HG03139 (cell line): Measurements from ENCODE around the gene EMID1.

Experiments used
- ATAC-seq: cut with Tn5 transposase; IDR thresholded peaks from one replicate; pipeline ENCODE4 v1.9.1; 2021; ENCODE audit not compliant: unreplicated experiment

Gene EMID1

DNA sequence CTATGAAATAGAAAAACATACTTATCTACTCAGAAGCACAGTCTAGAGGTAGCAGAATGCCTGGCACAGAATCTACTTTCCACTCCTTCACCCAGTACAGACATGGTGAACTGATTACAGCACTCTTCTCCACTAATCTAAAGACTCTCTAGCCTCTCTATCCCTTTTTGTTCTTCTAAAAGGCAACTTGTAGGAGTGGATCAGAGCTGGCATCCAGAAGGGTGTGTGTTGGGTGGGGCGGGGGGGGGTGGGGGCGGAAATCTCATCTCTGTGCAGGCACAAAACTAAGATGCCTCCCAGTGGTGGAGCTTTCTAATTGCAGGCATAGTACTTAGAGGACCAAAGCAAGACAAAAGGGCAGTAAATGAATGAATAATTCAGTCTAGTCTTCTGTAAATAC, 11.5 kb upstream of the EMID1 start:
- no peak for ATAC-seq

DNA sequence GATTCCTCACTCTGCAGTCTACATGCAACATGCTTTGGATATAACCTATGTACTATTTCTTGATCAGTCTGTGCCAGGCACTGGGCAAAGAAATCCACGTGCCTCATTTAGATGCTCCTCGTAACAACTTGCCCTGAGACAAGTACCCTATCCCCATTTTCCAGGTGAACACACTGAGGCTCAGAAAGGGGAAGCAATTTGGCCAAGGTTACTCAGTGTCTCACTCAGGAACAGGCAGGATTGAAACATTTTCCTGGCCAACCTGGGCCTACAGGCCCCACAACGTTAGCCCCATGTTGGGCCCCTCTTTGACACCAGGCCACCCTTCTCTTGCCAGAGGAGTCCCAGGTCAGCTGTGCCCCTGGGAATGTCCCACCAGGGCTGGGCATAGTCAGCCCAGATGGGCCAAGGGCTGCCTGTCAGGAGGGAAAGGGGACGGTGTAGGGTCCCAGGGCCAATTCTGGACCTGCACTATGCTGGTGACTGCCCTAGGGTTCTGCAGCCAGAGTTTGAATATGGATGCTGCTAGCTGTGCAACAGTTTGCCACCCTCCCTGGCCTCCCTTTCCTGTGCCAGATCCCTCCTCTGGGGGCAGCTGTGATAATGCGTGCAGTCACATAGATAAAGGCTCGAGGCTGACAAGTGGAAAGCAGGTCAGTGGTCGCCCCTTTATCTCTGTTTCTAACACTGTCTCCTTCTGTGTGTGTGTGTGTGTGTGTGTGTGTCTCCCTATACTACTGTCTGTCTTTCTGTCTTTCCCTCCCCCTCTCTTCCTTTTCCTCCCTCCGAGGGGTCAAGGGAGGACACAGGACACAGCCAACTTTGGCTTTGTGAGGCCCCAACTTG, 10.4 kb upstream of the EMID1 start:
- ATAC-seq, result no peak

DNA sequence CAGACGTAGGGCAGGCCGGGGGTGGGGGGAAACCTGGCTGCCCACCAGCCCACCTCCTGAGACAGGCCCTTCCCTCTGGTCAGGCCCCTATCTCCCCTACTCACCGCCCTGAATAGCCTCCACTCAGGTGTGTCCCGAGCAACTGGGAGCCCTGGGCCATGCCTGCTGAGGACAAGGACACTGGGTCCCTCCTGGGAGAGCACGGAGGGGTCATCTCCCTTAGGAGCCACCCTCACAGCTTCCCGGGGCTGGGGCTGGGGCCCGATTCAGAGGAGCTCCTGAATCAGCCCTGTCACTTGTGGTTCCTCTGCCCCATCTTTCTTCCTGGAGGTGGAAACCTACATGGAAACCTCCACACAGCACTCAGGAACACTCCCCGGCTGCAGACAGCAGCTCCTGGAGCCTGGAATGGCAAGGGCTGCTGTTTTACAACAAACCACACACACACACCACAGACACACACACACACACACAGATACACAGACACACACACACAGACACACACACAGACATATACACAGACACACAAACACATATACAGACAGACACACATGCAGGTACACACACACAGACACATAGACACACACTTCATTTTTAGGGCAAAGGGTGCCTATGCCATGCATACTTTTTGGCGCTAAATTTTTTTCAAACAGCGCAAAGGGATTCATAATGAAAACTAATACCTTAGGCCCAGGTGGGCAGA, 9.6 kb upstream of the EMID1 start:
- no peak for ATAC-seq

DNA sequence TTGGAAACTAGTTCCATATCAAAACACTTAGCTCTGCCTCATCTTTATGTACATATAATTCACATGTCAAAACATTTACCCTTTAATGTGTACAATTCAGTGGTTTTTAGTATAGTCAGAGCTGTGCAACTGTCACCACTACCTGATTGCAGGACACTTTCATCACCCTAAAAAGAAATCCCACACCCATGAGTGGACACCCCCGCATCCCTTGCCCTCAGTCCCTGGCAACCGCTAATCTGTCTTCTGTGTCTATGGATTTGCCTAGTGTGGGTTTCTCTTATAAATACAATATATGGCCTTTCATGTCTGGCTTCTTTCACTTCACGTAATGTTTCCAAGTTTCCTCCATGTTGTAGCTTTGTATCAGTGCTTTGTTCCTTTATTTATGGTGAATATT, 8.6 kb upstream of the EMID1 start:
- ATAC-seq, result no peak

DNA sequence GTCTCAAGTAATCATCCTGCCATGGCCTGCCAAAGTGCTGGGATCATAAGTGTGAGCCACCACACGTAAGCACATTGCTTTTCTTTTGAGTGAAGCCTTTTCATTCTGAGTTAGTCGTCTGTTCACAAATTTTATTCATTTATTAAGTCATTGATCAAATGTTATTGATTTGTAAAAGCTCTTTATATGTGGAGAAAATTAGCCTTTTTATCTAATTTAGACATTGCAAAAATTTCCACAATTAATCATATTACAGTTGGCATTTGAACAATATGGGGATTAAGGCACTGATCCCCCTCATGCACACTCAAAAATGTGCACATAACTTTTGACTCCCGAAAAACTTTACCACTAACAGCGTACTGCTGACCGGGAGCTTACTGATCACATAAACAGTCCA, 7.5 kb upstream of the EMID1 start:
- ATAC-seq, result no peak

DNA sequence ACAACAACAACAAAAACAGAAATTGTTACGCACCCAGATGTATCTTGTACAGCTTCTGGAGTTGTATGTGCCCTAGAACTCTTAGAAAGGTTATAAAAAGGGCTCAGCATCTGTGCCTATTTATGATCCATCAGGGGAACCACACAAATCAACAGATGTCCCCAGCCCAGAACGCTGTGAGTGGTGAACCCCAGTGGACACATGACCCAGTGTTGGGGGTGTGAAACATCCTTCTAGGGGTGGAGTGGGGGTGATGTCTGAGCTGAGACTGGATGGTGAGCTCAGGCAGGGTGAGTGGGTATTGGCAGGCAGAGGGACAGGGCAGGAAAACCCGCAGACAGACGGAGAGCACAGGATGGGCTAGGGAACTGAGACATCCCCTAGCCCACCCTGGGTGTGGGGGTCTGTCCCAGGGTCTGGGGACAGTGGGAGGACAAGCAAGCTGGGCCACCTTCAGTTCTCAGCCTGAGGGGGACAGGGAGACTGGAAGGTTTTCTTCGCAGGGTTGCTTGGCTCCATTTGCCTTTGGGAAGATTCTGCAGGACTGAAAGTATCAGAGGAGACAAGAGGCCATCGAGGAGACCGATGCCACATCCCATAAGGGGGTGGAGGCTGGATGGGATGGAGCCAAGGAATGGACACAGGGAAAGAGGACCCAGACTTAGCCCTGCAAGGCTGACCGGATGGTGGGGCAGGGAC, 5.8 kb upstream of the EMID1 start:
- no peak for ATAC-seq

DNA sequence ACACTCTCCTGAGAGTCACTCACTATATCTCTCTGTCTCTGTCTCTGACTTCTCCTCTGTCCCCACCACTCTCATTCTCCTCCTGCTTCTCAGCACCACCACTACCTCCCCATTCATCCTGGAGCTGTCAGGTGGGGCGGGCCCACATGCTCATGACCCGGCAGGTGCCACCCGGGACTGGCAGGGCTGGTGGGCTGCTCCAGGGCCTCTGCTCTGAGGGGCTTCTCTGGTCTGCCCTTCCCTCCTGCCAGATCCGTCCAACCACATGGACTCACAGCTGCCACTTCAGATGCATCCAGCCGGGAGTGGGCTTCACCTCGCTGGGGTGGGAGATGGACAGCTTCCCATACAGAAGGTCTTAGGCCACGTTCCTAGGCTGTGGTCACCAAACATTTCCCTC, 4.8 kb upstream of the EMID1 start:
- ATAC-seq, result no peak

DNA sequence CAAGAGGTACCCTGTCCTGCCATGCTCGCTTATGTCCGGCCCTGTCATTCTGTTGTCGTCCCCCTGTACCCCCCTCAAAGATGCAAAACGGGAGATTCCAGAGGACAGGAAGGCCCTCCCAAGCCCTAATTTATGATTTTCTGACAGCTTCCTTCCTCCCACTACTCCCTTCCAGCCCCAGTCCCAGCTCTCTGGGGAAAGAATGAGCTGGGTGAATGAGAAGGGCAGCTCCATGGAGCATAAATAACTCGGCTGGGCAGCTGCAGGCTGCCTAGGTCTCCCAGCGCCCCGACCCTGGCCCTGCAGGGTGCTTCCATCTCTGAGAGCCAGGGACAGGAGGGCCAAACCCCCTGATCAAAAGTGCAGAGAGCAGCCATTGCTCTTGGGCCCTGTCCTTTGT, 3.9 kb upstream of the EMID1 start:
- no peak for ATAC-seq

DNA sequence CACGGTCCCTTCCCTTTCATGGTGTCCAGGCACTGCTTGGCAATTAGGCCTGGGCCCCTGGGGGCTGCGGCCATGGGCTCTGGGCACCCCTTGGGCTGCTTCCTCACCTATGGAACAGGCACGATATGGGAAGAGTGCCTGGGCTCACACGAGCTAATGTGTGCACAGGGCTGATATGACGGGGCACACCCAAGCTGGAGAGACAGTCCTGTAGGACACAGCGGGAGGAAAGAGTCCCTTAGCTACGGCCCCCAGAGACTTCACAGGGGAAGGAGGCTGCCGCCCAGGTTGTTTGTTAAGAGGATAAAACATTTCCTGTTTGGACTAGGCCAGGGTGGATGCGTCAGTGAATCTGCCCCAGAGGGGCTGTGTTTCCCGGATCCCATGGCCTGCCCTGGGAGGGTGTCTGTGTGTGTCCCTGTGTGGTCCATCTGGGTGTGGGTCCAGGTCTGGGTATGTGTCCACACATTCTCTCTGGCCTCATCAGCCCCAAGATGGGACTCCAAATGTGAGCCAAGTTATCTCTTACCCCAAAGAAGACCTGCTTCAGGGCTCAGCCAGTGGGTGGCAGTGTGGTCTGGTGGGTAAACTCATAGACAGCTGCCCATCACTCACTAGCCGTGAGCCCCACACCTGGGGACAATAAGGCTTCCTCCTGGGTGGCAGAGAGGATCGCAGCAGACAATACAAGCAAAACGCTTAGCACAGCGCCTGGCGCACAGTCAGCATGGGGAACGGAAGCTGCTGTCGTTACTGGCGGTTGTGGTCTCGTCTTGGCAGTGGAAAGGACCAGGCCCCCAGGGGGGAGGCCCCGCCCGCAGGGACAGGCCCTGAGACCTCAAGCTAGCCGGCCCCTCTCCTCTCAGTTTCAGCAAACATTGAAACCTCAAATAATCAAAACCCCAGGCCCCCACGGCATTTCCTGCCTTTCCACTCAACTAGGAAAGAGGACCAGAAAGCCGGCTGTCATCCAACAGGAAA, 3.2 kb upstream of the EMID1 start:
- ATAC-seq, result peak; percentile 57

DNA sequence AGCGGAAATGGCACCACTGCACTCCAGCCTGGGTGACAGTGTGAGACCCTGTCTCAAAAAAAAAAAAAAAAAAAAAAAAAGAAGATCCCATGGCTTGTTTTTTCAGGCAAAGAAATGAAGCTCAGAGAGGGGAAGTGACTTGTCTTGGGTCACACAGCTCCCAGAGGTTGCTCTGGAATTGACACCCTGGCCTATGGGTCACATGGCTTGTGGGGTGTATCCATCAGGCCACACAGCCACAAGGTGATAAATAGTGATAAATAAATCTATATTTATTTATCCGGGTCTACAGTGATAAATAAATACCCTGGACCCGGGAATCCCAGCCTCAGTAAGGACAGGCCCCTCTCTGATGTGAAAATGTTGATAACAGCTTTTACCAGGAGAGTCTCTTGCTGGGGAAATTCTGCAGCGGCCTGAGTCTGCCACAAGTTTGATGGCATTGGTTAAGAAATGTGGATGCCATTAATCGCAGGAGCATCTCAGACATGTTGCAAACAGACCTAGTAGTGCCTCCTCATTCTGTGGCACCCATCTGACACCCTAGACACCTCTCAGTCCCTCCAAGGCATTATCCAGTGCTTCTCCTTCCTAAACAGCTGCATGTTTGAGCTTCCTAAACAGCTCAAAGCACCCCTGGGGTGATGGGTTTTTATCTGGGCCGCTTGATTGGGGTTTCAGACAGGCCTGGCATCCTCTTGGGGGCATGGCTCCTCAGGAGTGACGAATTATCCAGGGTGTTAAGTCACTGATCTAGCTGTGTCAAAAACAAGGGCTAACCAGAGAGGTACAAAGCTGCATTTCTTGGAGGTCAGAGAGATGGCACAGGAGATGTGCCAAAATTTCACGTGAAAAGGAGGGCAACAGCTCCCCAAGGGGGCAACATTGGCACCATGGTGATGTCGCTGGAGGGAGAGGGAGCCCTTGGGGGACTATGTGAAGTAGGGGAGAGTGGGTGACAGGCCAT, 1.9 kb upstream of the EMID1 start:
- ATAC-seq, result no peak

DNA sequence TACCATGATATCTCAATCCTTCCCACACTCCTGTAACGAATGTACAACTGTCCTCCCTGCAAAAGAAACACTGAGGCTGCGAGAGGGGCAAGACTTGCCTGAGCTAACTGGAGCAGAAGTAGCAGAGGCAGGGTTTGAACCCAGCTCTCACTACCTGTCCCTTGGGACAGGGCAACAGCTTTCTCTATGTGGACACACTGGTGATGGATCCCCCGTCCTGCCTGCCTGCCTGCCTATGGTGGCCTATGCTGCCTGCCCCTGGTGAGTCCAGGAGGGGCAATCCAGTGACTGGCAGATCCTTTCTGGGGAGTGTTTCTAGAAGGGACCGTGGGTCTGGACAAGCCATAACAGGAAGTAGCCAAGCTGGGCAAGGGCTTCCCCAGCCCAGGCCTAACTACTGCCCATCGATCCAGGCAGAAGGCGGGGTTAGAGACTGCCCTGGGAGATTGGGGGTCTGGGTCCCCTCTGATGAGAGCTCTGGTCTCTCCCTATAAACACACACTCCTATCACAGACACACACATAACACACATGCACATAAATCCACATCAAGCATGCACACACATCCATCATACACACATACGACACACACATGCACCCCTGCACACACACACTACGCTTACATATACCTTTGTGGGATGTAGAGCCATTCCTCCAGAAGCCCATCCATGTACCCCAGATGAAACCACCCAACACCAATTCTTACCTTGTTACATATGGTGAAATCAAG, 1.1 kb upstream of the EMID1 start:
- no peak for ATAC-seq

DNA sequence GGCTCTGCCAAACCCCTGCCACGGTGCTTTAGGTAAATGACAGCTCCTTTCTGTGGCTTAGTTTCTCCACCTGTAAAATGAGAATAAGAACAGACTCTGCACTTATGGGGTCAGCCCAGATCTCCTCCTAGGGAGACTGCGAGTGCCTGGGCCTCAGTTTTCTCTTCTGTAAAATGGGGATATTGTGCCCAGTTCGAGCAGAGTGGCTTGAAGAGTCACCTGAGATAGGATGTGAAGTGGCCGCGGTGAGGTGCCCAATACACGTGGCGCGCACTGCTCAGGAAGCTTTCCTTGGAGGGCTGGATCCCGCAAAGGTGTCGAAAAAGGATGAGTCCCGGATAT, 473 bp upstream of the EMID1 start:
- ATAC-seq, result no peak

DNA sequence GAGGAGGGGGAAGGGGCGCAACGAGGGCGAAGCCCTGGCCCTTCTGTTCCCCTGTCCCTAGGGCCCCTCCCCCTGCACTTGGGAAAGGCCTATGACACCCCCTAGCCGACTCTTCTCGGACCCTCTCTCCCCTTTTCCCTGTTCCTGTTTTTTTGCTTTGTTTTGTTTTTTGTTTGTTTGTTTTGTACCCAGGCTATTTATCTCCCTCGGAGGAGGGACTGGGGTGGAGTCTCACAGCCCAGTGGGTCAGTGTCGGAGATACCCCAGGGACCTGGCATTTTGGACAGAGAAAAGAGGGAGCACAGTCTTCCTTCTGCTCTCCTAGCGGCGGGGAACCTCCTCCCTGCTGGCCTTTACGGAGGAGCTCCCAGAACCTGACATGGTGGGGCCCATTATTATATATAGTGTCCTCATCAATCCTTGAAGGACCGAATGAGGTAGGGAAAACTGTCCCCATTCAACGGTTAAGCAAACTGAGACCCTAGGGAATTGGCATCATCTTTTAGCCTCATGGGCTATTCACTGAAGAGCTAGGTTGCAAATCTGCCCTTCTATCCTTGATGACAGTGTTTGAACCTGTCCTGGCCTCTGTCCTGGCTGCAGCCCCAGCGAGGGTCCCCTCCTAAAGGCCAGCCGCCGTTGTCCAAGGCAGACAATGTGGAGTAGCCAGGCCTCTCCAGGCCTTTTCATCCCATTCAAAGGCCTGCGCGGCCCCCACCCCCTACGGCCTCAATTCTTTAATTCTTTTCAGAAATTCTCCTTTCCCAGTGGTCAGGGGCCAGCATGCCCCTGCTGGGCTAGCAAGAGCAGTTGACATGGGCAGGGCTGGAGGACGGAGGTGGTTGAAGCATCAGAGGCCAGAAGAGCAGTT, 911 bp downstream of the EMID1 start:
- no peak for ATAC-seq

DNA sequence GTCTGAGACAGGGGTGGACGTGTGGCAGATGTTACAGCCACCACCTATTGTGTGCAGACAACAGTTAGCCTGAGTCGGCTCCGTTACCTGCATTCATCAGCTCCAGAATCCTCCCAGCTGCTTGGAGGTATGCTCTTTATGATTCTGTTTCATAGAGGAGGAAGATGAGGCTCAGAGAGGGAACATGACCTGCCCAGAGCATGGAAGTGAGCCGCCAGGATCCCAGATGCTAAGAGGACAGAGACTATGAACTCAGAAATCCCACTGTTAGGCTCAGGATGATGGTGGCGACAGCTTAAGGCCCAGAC, 1.5 kb downstream of the EMID1 start:
- no peak for ATAC-seq

DNA sequence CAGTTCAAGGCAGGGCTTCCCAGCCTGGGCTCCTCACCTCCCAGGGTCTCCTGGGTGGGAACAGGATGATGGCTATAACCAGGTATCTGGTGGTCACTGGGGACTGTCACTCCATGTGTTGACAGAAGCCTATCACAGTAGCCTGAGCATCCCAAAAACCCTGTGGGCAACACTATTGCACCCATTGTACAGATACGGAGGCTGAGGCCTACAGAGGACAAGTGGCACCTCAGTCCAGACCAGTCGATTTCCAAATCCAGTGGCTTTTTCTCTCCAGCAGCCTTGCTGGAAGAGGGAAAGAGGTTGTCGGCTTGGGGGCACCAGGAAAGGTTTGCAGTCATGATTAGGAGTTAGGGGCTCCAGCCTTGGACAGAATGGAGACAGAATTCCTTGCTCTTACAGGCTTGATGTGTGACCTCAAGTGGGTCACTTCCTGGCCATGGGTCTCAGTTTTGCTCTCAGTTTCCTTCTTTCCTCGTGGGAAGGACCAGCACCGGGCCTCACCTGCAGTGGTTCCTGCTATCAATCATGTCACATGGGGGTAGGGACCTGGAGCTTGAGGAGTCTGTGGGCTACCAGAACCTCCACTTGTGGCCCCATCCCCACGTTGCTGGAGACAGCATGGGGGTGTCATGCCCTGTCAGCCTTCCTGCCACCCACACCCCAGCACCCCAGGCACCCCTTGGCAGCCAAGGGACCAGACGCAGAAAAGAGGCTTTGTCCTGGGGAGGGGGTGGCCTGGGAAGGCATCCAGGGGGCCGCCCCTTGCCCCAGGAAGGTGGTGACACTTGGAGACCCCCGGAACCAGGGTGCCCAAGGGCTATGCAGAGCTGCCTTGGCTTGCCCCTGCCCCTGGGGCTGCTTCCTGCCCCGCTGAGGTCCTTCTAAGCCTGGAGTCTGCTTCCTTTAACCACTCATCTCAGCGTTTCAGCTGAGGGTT, 2.1 kb downstream of the EMID1 start:
- ATAC-seq, result no peak

DNA sequence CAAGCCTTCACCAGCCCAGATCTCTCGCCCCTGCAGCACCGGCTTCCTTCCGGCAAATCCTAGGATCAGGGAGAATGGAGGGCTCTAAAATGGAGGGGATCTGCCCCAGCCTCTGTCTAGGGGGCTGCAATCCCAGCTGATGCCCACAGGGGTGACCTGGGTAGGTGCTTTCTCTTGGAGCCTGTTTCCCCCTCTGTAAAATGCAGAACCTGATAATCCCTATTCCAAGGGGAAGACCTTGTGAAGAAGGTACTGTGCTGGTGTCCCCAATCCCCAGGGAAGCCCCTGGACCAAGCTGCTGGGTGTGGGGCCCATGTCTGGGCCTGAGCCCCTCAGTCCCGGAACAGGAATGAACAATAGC, 2.8 kb downstream of the EMID1 start:
- ATAC-seq, result no peak

DNA sequence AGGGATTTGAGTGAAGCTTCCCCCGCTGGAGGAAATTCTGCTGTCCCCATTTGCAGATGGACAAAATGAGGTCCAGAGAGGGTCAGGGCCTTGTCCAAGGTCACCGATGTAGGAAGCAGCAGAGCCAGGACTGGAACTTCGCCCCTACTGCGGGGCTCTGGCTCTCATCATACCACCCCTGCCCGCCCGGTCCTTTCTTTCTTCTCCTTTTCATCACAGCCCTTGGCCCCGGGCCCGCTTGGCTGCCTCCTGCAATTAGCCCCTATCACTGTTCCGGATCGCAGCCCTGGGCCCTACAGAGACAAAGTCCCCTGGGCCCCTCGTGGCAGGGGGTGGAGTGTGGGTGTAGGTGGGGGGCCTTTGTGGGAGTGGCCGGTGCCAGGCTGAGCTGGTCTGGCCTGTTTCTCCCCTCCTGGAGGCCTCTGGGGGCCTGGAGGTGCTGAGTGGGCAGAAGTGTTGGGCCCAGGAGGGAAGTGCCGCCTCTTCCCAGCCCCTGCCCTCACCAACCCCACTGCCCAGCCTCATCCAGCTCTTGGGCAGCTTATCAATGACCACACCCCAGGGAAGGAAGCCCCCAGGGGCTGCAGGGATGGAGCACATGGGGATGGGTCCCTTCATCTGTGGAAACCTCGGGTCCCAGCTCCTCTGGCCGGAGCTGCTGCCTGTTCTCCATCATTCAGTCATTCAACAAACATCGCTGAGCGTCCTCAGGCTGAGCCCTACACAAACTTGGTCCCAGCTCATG, 3.4 kb downstream of the EMID1 start:
- no peak for ATAC-seq
